ENCODE measurements around the gene ANKS1A.

The ANKS1A gene

DNA sequence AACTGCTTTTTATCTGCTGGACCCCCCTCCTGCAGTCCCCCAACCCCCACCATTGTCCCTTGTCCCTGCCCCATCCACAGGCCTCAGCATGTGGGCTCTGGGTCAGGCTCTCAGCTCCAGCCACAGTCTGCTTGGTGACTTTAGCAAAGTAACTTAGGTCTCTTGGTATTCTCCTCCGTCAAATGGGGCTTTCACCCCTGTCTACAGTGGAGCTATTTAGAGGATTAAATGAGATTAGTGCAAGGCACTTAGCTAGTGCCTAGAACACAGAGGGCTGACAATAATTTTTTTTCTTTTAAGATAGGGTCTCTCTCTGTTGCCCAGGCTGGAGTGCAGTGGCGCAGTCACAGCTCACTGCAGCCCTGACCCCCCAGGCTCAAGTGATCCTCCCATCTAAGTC is 180.2 kb downstream of the ANKS1A start:
- DNase-seq (ENCODE audit: low read depth) = no peak

GRCh38 chr6:35070111-35070510 is 181.1 kb downstream of the ANKS1A start:
- no peak for DNase-seq (ENCODE audit: low read depth)

- DNase-seq (ENCODE audit: low read depth) = no peak
Measured at GRCh38 chr6:35071347-35071994, 182.4 kb downstream of the ANKS1A start.

GRCh38 chr6:35072051-35072697 is 183.1 kb downstream of the ANKS1A start:
- DNase-seq (ENCODE audit: low read depth) = no peak

DNA sequence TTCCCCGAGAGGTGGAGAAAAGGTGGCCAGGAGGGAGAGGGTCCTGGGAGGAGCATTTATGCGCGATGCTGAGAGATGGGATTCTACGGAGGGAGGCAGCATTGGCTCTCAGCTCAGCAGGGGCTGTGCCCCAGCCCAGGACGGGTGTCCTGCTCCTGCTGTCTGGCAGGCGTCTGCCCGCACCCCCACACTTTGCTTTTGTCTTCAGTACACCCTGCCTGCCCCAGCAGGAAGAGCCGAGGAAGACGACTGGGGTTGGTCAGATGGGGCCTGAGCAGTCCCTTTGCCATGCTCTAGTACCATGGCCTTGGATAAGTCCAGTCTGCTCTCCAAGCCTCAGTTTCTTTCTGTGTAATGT is 183.6 kb downstream of the ANKS1A start:
- DNase-seq (ENCODE audit: low read depth) = no peak

- DNase-seq (ENCODE audit: low read depth) = no peak
Measured at GRCh38 chr6:35073211-35073610, 184.2 kb downstream of the ANKS1A start.

GRCh38 chr6:35073766-35074471 is 184.9 kb downstream of the ANKS1A start:
- no peak for DNase-seq (ENCODE audit: low read depth)

- no peak for DNase-seq (ENCODE audit: low read depth)
Measured at GRCh38 chr6:35076997-35077712, 188.1 kb downstream of the ANKS1A start.

DNA sequence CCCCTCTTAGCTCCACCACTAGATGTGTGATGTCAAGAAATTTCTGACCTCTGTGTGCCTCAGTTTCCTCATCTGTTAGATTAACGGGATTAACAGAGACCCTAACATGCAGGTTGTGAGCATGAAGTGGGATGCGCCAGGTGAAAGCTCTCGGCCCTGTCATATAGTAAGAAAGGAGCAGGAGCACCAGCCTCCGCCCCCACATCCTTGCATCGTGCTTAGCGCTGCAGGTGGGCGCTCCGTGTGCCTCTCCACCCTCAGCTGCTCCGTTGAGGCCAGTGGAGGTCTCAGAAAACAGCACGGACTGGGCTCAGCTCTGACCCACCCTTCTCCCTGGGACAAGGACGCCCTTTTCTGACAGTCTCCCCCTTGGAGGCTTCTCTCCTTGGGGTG is 188.7 kb downstream of the ANKS1A start:
- DNase-seq (ENCODE audit: low read depth) = no peak

GRCh38 chr6:35078226-35078850 is 189.3 kb downstream of the ANKS1A start:
- no peak for DNase-seq (ENCODE audit: low read depth)

DNA sequence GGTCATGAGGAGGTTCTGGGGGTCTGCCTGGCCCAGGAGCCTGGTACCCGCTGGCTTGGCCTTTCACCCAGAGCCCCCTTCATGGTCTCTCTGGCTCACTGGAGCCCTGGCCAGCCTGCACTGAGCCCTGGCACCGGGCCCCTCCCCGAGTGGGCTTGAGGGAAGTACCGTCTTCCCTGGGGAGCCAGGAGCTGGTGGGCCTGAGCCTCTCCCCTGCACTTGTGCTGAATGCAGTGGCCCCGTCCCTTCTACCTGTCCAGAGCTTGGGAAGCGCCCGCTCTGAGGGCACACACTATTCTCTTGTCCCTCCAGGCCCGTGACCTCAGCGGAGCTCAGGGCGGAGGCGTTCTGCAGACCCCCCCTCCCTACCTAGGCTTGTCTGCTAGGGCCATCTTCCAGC is 189.8 kb downstream of the ANKS1A start:
- DNase-seq (ENCODE audit: low read depth) = no peak

DNA sequence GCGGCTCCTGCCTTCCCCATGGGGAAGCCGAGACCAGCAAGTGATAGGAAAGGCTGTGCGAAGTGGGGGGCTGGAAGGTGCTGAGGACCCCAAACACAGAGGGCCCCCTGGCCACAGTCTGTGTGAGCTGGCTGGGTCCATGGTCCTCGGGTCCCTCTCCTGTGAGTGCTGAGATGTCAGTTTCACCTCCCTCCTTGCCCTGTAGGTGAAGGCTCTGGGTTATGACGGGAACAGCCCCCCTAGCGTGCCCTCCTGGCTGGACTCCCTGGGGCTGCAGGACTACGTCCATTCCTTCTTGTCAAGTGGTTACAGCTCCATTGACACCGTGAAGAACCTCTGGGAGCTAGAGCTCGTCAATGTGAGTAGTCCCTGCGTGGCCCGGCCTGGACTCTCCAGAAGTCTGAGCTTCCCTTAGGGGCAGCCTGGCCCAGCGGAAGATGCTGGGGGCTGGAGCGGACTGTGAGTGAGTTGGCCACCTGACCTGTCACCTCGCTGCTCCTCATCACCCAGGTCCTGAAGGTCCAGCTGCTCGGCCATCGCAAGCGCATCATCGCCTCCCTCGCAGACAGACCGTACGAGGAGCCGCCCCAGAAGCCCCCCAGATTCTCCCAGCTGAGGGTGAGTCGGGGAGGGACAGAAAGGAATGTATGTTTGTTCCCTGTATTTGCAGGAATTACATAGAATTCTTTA is 190.4 kb downstream of the ANKS1A start:
- no peak for DNase-seq (ENCODE audit: low read depth)

GRCh38 chr6:35080016-35080680 is 191.1 kb downstream of the ANKS1A start:
- no peak for DNase-seq (ENCODE audit: low read depth)

DNA sequence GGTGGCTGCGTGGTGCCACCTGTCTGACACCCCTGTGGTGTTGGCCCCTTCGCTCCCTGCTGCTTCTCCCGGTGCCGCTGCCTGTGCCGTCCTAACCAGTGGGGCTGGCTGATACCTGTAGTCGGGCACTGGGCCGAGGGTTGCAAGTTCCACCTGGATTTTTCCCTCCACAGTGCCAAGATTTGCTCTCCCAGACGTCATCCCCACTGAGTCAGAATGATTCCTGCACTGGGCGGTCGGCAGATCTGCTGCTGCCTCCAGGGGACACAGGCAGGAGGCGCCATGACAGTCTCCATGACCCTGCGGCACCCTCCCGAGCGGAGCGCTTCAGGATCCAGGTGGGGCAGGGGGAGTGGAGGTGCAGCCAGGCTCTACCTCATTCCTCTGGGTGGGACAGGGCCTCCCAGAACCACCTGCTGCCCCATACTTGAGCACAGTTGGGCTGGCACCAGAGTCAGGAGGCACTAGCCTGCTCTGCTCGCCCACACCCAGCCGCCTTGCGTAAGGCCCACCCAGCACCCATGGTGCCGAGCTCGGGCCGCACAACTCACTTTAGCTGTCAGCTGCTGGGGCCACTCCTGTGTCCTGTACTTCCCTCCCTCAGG is 191.9 kb downstream of the ANKS1A start:
- DNase-seq (ENCODE audit: low read depth) = no peak

- no peak for DNase-seq (ENCODE audit: low read depth)
Measured at GRCh38 chr6:35081426-35081851, 192.4 kb downstream of the ANKS1A start.

GRCh38 chr6:35082046-35082732 is 193.1 kb downstream of the ANKS1A start:
- DNase-seq (ENCODE audit: low read depth) = no peak

DNA sequence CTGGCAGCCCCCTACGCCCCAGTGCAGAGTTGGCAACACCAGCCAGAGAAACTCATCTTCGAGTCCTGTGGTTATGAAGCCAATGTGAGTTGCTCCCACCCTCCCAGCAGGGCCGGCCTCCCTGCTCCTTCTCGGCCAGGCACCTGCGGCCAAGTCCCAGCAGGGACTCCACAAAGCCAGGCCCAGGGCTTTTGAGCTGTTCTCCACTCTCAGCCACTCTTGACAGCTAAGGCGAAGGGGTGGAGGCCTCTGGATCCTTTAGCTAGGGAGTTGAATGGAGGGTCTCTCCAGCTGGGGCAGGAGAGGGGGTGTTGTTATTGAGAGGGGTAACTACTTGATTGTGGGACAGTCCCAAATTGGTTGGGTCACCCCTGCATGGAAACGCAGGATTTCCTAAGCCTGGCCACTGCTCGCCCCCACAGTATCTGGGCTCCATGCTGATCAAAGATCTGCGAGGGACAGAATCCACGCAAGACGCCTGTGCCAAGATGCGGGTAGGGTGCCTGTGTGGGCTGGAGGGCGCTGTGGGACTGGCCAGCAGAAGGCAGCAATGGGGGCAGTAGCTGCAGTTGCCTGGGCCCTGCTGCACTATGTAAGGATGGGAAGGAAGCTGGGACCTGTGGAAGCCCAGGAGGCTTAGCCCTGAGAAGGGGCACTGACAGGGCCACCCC is 193.8 kb downstream of the ANKS1A start:
- no peak for DNase-seq (ENCODE audit: low read depth)

DNA sequence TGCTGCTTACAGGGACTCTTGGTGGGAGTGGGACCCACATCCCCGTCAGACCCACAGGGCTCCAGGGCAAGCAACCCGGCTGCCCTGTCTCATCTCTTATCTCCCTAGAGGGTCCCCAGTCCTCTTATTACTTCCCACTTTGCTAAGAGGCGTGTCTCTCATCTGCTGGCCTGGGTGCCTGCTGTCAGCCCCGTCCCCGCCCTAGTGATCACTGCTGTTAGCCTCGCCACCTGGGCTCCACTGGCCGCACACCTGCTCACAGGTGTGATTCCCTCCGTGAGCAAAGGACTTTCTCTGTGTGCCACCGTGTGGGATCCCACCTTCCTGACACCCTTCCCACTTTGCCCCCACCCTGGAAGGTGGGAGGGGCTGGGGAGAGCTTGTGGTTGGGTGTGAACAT is 194.5 kb downstream of the ANKS1A start:
- no peak for DNase-seq (ENCODE audit: low read depth)

DNA sequence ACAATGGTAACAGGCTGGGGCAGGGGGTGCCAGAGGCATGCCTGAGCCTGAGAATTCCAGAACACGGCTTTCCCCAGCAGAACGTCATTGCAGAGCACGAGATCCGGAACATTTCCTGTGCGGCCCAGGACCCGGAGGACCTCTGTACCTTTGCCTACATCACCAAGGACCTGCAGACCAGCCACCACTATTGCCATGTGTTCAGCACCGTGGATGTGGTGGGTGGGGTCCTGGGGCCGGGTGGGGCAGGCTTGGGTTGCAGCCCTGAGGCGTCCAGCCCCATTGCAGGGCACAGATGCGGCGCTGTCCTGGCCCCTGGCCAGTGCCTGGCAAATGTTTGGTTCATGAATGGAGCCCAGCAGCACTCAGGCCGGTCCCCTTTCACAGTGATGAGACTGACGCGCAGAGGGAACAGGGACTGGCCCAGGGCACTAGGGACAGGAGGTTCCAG is 195.0 kb downstream of the ANKS1A start:
- no peak for DNase-seq (ENCODE audit: low read depth)
